ENCODE results near the gene RARB. TPM values are rescaled to one million over a fixed set of nuclear protein-coding genes. Genes with fewer than 3 reads are reported as not detected.

The RARB gene
- total and polyA plus RNA-seq, 7 donors: 1.2 to 18.5 (median 8.3) TPM

- H3K36me3 ChIP-seq: no peaks in the 10 kb centered on the region
- intact Hi-C loops (cut with DNase I): no loop called here
- TF ChIP-seq CTCF (IDR thresholded peaks at IDR 0.05): no peak
- TF ChIP-seq POLR2A (IDR thresholded peaks at IDR 0.05): no peak
- TF ChIP-seq EP300 (IDR thresholded peaks at IDR 0.05): no peak
- no peak for TF ChIP-seq POLR2AphosphoS5 (IDR thresholded peaks at IDR 0.05)
- H3K27me3 ChIP-seq: no peaks in the 10 kb centered on the region
- no peak overlapping the region for H3K4me3 ChIP-seq
- WGBS, 2 donors: 82 to 91% methylated on average over 1 of the region's 1 CpG
- DNase-seq: no peak
- no peak overlapping the region for H3K27ac ChIP-seq
- H3K4me1 ChIP-seq: peaks cover 0 to 28% (median 17%) of the 10 kb centered on the region in 4 donors
- peaks cover 0 to 14% (median 8%) of the 10 kb centered on the region in 4 donors for H3K9me3 ChIP-seq
These were observed 65.7 kb downstream of the RARB start for GRCh38 chr3:25493786-25494185.

- H3K36me3 ChIP-seq: no peaks in the 10 kb centered on the region
- 82 to 91% methylated on average over 1 of the region's 1 CpG for WGBS, 2 donors
These were observed 67.2 kb downstream of the RARB start for GRCh38 chr3:25495304-25495703.

GRCh38 chr3:25495726-25496253 lies 67.7 kb downstream of the RARB start:
- intact Hi-C loops (cut with DNase I): no loop called here
- peaks cover 0 to 10% (median 5%) of the 10 kb centered on the region in 4 donors for H3K4me1 ChIP-seq
- H3K36me3 ChIP-seq: no peaks in the 10 kb centered on the region
- no peaks in the 10 kb centered on the region for H3K27me3 ChIP-seq
- H3K4me3 ChIP-seq: no peak overlapping the region
- 90 to 94% methylated on average over 5 of the region's 5 CpGs for WGBS, 2 donors
- H3K27ac ChIP-seq: no peak overlapping the region
- peaks cover 0 to 14% (median 8%) of the 10 kb centered on the region in 4 donors for H3K9me3 ChIP-seq
- DNase-seq: no peak
- TF ChIP-seq CTCF (IDR thresholded peaks at IDR 0.05): no peak
- TF ChIP-seq EP300 (IDR thresholded peaks at IDR 0.05): no peak
- TF ChIP-seq POLR2AphosphoS5 (IDR thresholded peaks at IDR 0.05): no peak
- no peak for TF ChIP-seq POLR2A (IDR thresholded peaks at IDR 0.05)

More at GRCh38 chr3:25495304-25495703, 67.2 kb downstream of the RARB start:
- Histone ChIP-seq H3K27me3 (no peaks in the 10 kb centered on the region), H3K9me3 (peaks cover 0 to 14% (median 8%) of the 10 kb centered on the region in 4 donors), H3K4me3 (no peak overlapping the region), H3K27ac (no peak overlapping the region), H3K4me1 (peaks cover 0 to 14% (median 7%) of the 10 kb centered on the region in 4 donors)
- TF ChIP-seq POLR2AphosphoS5 (IDR thresholded peaks at IDR 0.05): no peak
- TF ChIP-seq EP300 (IDR thresholded peaks at IDR 0.05): no peak
- no peak for TF ChIP-seq CTCF (IDR thresholded peaks at IDR 0.05)
- TF ChIP-seq POLR2A (IDR thresholded peaks at IDR 0.05): no peak
- no peak for DNase-seq
- intact Hi-C loops (cut with DNase I): no loop called here

- H3K36me3 ChIP-seq: peaks cover 0 to 7% (median 2%) of the 10 kb centered on the region in 4 donors
- H3K4me1 ChIP-seq: peaks cover 0 to 10% (median 5%) of the 10 kb centered on the region in 4 donors
- no peak for DNase-seq
- intact Hi-C loops (cut with DNase I): no loop called here
- H3K27ac ChIP-seq: no peak overlapping the region
- WGBS, 2 donors: 96 to 97% methylated on average over 10 of the region's 10 CpGs
- H3K27me3 ChIP-seq: no peaks in the 10 kb centered on the region
- peaks cover 0 to 14% (median 8%) of the 10 kb centered on the region in 4 donors for H3K9me3 ChIP-seq
- TF ChIP-seq EP300 (IDR thresholded peaks at IDR 0.05) (no peak), CTCF (IDR thresholded peaks at IDR 0.05) (no peak), POLR2AphosphoS5 (IDR thresholded peaks at IDR 0.05) (no peak), POLR2A (IDR thresholded peaks at IDR 0.05) (no peak)
- H3K4me3 ChIP-seq: no peak overlapping the region
These were observed 69.0 kb downstream of the RARB start for GRCh38 chr3:25497096-25497495.
